ENCODE results near the gene TRPV6. TPM values are rescaled to one million over a fixed set of nuclear protein-coding genes. Genes with fewer than 3 reads are reported as not detected.

TRPV6 gene
- polyA plus RNA-seq, 1 donor (not counting 4 experiments of a cell fraction or from before 2014, with no cell fraction given), result 1.5 TPM

DNA sequence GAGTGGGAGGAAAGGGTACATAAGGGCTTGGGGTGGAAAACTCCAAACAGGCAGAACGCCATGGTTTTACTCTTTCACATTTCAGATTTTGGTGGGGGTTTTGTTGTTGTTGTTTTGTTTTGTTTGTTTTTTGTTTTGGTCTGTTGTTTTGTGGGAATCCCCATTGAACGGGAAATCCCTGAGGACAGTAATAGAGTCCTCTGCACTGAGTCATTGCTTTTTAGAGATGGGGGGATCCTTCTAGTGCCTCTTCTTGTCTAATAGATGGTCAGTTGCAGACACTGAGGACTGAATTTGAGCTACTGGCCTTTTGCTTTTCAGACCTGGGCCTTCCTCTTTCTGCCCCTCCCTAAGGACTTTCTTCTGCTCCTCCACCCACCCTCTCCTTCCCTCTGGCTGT lies 28.0 kb upstream of the TRPV6 start:
- H3K27ac ChIP-seq (ENCODE audit: control insufficient read depth, insufficient read depth, low read length), result no peak overlapping the region
- dilution Hi-C loops (cut with MboI; ENCODE audit: extremely low pct_ligation_motif_present, low sequenced_read_pairs), result no loop called here
- no peaks in the 10 kb centered on the region for H3K4me1 ChIP-seq (ENCODE audit: control insufficient read depth, extremely low read depth, insufficient read depth, low read length)
- no peak for FAIRE-seq
- H3K79me2 ChIP-seq (ENCODE audit: control insufficient read depth, insufficient read depth, low read length), result no peaks in the 10 kb centered on the region
- TF ChIP-seq, protein P1, sequence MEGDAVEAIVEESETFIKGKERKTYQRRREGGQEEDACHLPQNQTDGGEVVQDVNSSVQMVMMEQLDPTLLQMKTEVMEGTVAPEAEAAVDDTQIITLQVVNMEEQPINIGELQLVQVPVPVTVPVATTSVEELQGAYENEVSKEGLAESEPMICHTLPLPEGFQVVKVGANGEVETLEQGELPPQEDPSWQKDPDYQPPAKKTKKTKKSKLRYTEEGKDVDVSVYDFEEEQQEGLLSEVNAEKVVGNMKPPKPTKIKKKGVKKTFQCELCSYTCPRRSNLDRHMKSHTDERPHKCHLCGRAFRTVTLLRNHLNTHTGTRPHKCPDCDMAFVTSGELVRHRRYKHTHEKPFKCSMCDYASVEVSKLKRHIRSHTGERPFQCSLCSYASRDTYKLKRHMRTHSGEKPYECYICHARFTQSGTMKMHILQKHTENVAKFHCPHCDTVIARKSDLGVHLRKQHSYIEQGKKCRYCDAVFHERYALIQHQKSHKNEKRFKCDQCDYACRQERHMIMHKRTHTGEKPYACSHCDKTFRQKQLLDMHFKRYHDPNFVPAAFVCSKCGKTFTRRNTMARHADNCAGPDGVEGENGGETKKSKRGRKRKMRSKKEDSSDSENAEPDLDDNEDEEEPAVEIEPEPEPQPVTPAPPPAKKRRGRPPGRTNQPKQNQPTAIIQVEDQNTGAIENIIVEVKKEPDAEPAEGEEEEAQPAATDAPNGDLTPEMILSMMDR (optimal IDR thresholded peaks at IDR 0.05 in 1 of 3, IDR thresholded peaks at IDR 0.05 in 1 of 3, conservative IDR thresholded peaks at IDR 0.05 in 1 of 3; ENCODE audit: extremely low read depth in 1 of 3, insufficient read depth in 2 of 3, low read length in 3 of 3), result no peak
- TF ChIP-seq EZH2 (IDR thresholded peaks at IDR 0.05; ENCODE audit: low read length), result no peak
- H3K4me2 ChIP-seq (ENCODE audit: control insufficient read depth, extremely low read depth, insufficient read depth, low read depth, low read length), result no peak overlapping the region
- DNase-seq (ENCODE audit: low read depth, low spot score), result no peak
- no peaks in the 10 kb centered on the region for H4K20me1 ChIP-seq (ENCODE audit: control insufficient read depth, extremely low read depth, insufficient read depth, low read length)
- H3K9ac ChIP-seq (ENCODE audit: control insufficient read depth, extremely low read depth, insufficient read depth, low read length), result no peak overlapping the region
- no peaks in the 10 kb centered on the region for H3K9me3 ChIP-seq (ENCODE audit: control insufficient read depth, low read depth, low read length)
- H3K9me1 ChIP-seq (ENCODE audit: control insufficient read depth, extremely low read depth, insufficient read depth, low read length), result no peaks in the 10 kb centered on the region
- H2AFZ ChIP-seq (ENCODE audit: control insufficient read depth, low read length), result no peak overlapping the region
- no peaks in the 10 kb centered on the region for H3K36me3 ChIP-seq (ENCODE audit: control insufficient read depth in 2 of 2, extremely low read depth in 1 of 2, insufficient read depth in 2 of 2, low read length in 2 of 2)
- H3K27me3 ChIP-seq (ENCODE audit: control insufficient read depth, extremely low read depth, insufficient read depth, low read length), result no peaks in the 10 kb centered on the region
- no peak overlapping the region for H3K4me3 ChIP-seq (ENCODE audit: control insufficient read depth in 2 of 3, extremely low read depth in 1 of 3, insufficient read depth in 2 of 3, low read depth in 1 of 3, low read length in 3 of 3)

DNA sequence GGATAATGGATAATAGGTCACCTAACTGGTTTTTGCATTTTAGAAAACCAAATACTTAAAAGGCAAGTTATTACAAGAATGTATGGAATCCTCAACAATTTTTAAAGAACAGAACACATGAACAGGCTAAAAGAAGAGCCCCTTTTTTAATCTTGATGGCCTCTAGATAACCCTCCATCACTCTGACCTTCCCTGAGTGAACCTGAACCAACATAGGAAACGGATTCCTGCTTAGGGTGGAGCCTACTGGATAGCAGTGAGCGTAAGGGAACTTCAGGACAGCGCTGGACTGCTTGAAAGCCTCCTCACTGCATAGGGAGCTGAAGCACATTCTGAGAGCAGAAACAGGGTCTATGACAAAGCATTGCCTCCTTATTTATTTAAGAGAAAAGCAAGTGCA lies 27.5 kb upstream of the TRPV6 start:
- Histone ChIP-seq H4K20me1 (ENCODE audit: control insufficient read depth, extremely low read depth, insufficient read depth, low read length) (no peaks in the 10 kb centered on the region), H3K4me3 (ENCODE audit: control insufficient read depth in 2 of 3, extremely low read depth in 1 of 3, insufficient read depth in 2 of 3, low read depth in 1 of 3, low read length in 3 of 3) (no peak overlapping the region), H3K27me3 (ENCODE audit: control insufficient read depth, extremely low read depth, insufficient read depth, low read length) (no peaks in the 10 kb centered on the region), H3K79me2 (ENCODE audit: control insufficient read depth, insufficient read depth, low read length) (no peaks in the 10 kb centered on the region), H3K9ac (ENCODE audit: control insufficient read depth, extremely low read depth, insufficient read depth, low read length) (no peak overlapping the region), H3K4me1 (ENCODE audit: control insufficient read depth, extremely low read depth, insufficient read depth, low read length) (no peaks in the 10 kb centered on the region), H3K27ac (ENCODE audit: control insufficient read depth, insufficient read depth, low read length) (no peak overlapping the region), H2AFZ (ENCODE audit: control insufficient read depth, low read length) (no peak overlapping the region), H3K4me2 (ENCODE audit: control insufficient read depth, extremely low read depth, insufficient read depth, low read depth, low read length) (no peak overlapping the region), H3K9me3 (ENCODE audit: control insufficient read depth, low read depth, low read length) (no peaks in the 10 kb centered on the region), H3K9me1 (ENCODE audit: control insufficient read depth, extremely low read depth, insufficient read depth, low read length) (no peaks in the 10 kb centered on the region), H3K36me3 (ENCODE audit: control insufficient read depth in 2 of 2, extremely low read depth in 1 of 2, insufficient read depth in 2 of 2, low read length in 2 of 2) (no peaks in the 10 kb centered on the region)
- FAIRE-seq, result no peak
- TF ChIP-seq, protein P1 (optimal IDR thresholded peaks at IDR 0.05 in 1 of 3, IDR thresholded peaks at IDR 0.05 in 1 of 3, conservative IDR thresholded peaks at IDR 0.05 in 1 of 3; ENCODE audit: extremely low read depth in 1 of 3, insufficient read depth in 2 of 3, low read length in 3 of 3), result no peak
- TF ChIP-seq EZH2 (IDR thresholded peaks at IDR 0.05; ENCODE audit: low read length), result no peak
- DNase-seq (ENCODE audit: low read depth, low spot score), result no peak
- dilution Hi-C loops (cut with MboI; ENCODE audit: extremely low pct_ligation_motif_present, low sequenced_read_pairs), result no loop called here
